GM12872 (cell line): ENCODE data around the gene ZFP92.

Experiments
- TF ChIP-seq, protein P1 (sequence below): IDR thresholded peaks from 3 replicates; pipeline ENCODE4 v1.5.1; 2011; ENCODE audit warnings: low read depth, mild to moderate bottlenecking, low read length, moderate library complexity; ENCODE audit not compliant: insufficient read depth

The ZFP92 gene, protein sequence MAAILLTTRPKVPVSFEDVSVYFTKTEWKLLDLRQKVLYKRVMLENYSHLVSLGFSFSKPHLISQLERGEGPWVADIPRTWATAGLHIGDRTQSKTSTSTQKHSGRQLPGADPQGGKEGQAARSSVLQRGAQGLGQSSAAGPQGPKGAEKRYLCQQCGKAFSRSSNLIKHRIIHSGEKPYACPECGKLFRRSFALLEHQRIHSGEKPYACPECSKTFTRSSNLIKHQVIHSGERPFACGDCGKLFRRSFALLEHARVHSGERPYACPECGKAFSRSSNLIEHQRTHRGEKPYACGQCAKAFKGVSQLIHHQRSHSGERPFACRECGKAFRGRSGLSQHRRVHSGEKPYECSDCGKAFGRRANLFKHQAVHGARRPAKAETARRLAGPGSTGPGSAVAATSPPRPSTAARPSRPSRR

DNA sequence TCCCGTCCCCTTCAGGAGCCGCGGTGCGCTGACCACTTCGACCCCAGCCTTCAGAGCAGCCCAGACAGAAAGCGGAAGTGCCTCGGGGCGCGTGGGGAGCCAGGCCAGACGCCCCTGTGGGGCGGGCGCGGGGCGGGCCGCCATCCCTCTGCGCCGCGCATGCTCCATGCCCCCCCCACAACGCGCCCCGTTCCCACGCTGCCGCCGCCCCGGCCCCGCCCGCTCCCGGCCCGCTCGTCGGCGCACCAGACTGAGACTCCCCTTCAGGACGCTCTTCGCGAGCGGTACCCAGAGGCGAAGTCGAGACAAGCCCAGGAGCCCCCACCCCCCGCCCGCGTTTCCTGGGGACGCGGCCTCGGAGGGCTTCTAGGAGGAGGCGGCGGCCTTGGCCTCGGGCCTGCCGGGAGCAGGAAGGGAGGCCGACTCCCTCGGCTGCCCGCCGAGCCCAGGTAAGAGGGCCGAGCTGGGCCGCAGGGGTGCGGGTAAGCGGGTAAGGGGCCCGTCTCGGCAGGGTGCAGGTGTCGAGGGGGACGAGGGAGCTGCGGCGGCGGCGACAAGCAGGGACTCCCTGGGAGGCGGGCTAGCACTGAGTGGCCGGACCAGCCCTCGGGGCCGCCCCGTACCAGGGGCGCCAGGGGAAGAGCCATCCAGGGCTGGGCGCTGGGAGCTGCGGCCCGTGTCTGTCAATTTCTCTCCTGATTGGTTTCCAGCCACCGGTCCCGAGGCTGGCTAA, at the start of gene ZFP92:
Gene ZFP92 (plus strand): TSS at position 218 of the 733 bp plus-strand sequence. CDS start 6,851 bp downstream, outside the sequence.
- TF ChIP-seq, protein P1, sequence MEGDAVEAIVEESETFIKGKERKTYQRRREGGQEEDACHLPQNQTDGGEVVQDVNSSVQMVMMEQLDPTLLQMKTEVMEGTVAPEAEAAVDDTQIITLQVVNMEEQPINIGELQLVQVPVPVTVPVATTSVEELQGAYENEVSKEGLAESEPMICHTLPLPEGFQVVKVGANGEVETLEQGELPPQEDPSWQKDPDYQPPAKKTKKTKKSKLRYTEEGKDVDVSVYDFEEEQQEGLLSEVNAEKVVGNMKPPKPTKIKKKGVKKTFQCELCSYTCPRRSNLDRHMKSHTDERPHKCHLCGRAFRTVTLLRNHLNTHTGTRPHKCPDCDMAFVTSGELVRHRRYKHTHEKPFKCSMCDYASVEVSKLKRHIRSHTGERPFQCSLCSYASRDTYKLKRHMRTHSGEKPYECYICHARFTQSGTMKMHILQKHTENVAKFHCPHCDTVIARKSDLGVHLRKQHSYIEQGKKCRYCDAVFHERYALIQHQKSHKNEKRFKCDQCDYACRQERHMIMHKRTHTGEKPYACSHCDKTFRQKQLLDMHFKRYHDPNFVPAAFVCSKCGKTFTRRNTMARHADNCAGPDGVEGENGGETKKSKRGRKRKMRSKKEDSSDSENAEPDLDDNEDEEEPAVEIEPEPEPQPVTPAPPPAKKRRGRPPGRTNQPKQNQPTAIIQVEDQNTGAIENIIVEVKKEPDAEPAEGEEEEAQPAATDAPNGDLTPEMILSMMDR: no peak

DNA sequence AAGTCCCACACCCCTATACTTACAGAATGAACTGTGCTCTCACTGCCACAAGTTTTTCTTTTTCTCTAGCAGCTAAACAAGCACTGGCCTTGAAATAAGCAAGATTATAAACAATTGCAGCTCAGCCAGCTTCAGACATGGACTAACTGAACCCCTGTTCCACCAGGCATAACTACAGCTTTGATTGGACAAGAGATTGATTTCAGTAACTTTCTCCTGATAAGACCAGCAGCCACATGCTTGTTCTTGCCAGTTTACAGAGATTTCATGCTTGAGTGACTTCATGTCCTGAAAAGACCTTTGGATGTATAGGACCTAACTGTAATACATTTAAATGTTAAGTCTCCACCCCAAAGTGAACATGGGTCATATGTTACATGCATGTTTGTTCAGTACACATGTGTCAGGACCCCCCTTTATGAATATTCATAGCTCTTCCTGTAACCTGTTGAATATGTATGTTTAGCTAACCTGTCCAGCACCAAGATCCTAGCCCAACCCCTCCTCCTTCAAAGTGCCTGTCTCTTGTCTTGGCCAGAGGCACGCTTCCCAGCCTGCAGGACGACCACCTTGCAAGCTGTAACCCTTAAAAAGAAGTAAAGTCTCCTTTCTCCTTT, 49.4 kb upstream of the ZFP92 start:
- TF ChIP-seq, protein P1: no peak

DNA sequence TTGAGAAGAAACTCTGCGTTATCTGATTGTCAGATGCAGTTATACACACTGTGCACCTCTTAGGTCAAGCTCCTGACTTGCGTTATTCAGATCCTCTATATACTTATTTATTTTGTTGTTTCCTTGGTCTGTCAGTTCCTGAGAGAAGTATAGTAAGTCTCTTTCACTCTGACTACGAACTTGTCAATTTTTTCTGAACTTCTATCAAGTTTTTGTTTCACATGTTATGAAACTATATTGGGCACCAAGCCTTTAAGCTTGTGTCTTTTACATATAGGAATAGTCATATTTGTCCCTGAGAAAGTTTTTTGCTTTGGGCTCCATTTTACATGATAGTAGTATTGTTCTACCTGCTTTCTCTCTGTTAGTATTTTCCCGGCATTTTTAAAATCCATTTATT, 45.6 kb upstream of the ZFP92 start:
- TF ChIP-seq, protein P1: no peak

DNA sequence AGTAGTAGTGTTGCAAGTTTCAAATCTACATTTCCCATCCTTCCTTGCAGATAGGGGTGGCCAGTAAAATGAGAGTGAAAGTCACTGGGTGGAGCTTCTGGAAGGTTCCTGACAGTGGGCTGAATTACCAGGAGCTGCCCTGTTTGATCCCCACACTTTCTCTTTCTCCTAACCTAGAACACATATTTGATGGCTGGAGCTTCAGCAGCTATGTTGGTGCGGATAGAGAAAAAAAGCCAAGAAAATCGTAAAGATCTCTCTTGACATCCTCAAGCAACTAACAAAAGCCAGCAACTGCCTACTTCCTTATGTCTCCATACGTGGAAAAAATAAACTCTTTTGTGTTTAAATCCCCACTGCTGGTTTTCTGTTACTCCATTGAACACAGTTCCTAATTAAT, 45.2 kb upstream of the ZFP92 start:
- TF ChIP-seq, protein P1: no peak

DNA sequence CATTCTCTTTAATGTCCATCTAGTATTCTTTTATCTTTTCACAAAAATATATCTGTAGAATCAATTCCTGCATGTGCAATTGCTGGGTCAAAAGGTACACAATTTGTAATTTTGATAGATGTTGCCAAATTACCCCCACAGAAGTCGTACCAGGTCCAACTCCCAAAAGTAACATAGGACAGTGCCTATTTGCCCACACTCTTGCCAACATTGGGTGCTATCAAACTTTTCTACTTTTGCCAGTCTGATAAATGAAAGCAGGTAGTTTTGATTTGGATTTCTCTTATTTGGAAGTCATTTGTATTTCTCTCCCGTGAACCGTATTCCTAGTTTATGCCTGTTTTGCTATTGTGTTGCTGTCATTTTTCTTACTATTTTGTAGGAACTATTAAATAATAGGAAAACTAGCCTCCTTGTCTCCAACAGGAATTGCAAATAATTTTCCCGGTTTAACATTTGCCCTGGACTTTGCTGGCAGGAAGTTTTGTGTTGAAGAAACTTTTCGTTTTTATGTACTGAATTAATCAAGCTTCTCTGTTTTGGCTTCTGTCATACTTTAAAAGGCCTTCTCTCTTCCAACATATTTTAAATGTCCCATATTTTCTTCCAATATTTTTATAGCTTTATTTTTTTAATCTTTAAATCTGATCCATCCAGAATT, 44.3 kb upstream of the ZFP92 start:
- TF ChIP-seq, protein P1: no peak

DNA sequence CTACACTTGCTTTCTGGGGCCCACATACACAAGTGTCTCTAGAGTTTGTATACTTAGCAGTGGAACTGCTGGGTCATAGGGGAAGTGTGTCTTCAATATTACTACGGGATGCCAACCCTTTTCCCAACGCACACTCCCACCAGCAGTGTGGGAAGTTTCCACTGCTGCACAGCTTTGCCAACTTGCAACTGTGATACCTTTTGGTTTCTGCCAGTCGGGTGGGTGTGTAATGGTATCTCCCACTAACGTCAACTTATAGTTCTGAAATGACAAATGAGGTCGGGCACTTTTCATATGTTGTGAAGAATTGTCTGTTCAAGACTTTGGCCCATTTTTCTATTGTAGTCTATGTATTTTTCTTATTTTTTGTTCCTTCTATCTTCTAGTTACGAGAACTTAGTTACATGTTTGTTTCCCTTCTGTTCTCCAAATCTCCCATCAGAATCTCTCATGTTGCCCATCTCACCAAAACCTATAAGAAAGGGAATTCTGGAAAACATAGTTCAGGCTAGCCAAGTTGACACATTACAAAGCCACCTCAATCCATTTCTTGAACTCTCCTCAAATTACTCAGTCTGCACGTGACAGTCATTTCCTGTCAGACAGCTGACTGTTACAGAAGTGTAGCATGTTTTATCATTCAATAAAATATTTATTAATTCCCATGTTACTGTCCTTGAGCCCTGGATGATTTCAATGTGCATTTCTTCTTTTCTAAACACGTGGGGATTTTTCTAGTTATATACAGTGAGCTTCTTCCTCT, 40.8 kb upstream of the ZFP92 start:
- TF ChIP-seq, protein P1: no peak
